HEK293 (cell line): ENCODE measurements around the gene MTHFSD.

Experiments
- CTCF ChIA-PET: fragments of 350-600 bp; formaldehyde crosslinking; extraction: SDS; loops from one replicate; lab custom pipeline; 2021; ENCODE audit warnings: antibody characterized with exemption; lab: Yijun Ruan, JAX
- POLR2A ChIA-PET: fragments of 300-600 bp; formaldehyde crosslinking; extraction: SDS; loops from one replicate; lab custom pipeline; 2020; ENCODE audit warnings: antibody characterized with exemption, inconsistent platforms; lab: Yijun Ruan, JAX
- H3K27ac ChIP-seq: fragments of 200-500 bp; sonication (Bioruptor generic); 2 replicates; pipeline ENCODE4 v1.5.1; 2014; ENCODE audit warnings: low read depth, low read length, control low read depth, inconsistent platforms; ENCODE audit errors: extremely low read depth
- H3K36me3 ChIP-seq, 2 experiments: fragments of 200-500 bp in 1 of 2; sonication (Bioruptor generic) in 1 of 2; 1 replicate in 1 of 2; 2 replicates in 1 of 2; pipeline ENCODE4 v1.5.1; 2014 to 2017; ENCODE audit warnings: inconsistent platforms in 2 of 2, low read length in 2 of 2; ENCODE audit not compliant: control insufficient read depth in 2 of 2, insufficient read depth in 1 of 2
- H3K4me1 ChIP-seq: fragments of 200-500 bp; sonication (Bioruptor generic); 2 replicates; pipeline ENCODE4 v1.5.1; 2014; ENCODE audit warnings: mild to moderate bottlenecking, low read length, inconsistent platforms; ENCODE audit not compliant: control insufficient read depth, insufficient read depth
- H3K4me3 ChIP-seq: 2 replicates; pipeline ENCODE4 v1.5.1; 2011; ENCODE audit warnings: low read depth, mild to moderate bottlenecking, control low read depth, low read length, moderate library complexity
- H3K9me3 ChIP-seq: fragments of 200-500 bp; sonication (Bioruptor generic); 2 replicates; pipeline ENCODE4 v1.5.1; 2014; ENCODE audit warnings: low read depth, low read length, inconsistent platforms; ENCODE audit not compliant: control insufficient read depth, insufficient read depth
- GLIS1 ChIP-seq: fragments of 450-650 bp; formaldehyde crosslinking; IDR thresholded peaks from 2 replicates; pipeline ENCODE4 v1.5.1; 2016; ENCODE audit warnings: missing biosample characterization, missing genetic modification characterization
- HOXC10 ChIP-seq: sonication (generic); formaldehyde crosslinking; IDR thresholded peaks from 2 replicates; pipeline ENCODE4 v1.8.1; 2023; ENCODE audit warnings: mild to moderate bottlenecking, missing genetic modification reagents
- PATZ1 ChIP-seq: fragments of 450-650 bp; formaldehyde crosslinking; IDR thresholded peaks from 2 replicates; pipeline ENCODE4 v1.5.1; 2016; ENCODE audit warnings: missing biosample characterization, missing genetic modification characterization
- SP7 ChIP-seq: fragments of 450-650 bp; formaldehyde crosslinking; IDR thresholded peaks from 2 replicates; pipeline ENCODE4 v1.5.1; 2016; ENCODE audit warnings: missing biosample characterization, missing genetic modification characterization
- YY1 ChIP-seq: fragments of 450-650 bp; formaldehyde crosslinking; IDR thresholded peaks from 2 replicates; pipeline ENCODE4 v1.5.1; 2018; ENCODE audit warnings: missing biosample characterization, missing genetic modification characterization
- YY2 ChIP-seq: fragments of 450-650 bp; formaldehyde crosslinking; IDR thresholded peaks from 2 replicates; pipeline ENCODE4 v1.5.1; 2016; ENCODE audit warnings: missing biosample characterization, missing genetic modification characterization
- ZBTB1 ChIP-seq: fragments of 450-650 bp; formaldehyde crosslinking; IDR thresholded peaks from 2 replicates; pipeline ENCODE4 v1.5.1; 2016; ENCODE audit warnings: missing biosample characterization, missing genetic modification characterization
- ZBTB20 ChIP-seq: fragments of 450-650 bp; formaldehyde crosslinking; IDR thresholded peaks from 2 replicates; pipeline ENCODE4 v1.5.1; 2016; ENCODE audit warnings: missing biosample characterization, missing genetic modification characterization
- ZBTB21 ChIP-seq: fragments of 450-650 bp; formaldehyde crosslinking; IDR thresholded peaks from 2 replicates; pipeline ENCODE4 v1.5.1; 2017; ENCODE audit warnings: missing biosample characterization, missing genetic modification characterization
- ZIC2 ChIP-seq: fragments of 450-650 bp; formaldehyde crosslinking; IDR thresholded peaks from 2 replicates; pipeline ENCODE4 v1.5.1; 2016; ENCODE audit warnings: missing biosample characterization, missing genetic modification characterization
- ZNF169 ChIP-seq: fragments of 450-650 bp; formaldehyde crosslinking; IDR thresholded peaks from 2 replicates; pipeline ENCODE4 v1.5.1; 2016; ENCODE audit warnings: missing biosample characterization, missing genetic modification characterization
- ZNF324 ChIP-seq: fragments of 450-650 bp; formaldehyde crosslinking; IDR thresholded peaks from 2 replicates; pipeline ENCODE4 v1.5.1; 2016; ENCODE audit warnings: missing biosample characterization, missing genetic modification characterization
- ZNF354C ChIP-seq: fragments of 450-650 bp; formaldehyde crosslinking; IDR thresholded peaks from 2 replicates; pipeline ENCODE4 v1.5.1; 2016; ENCODE audit warnings: missing biosample characterization, missing genetic modification characterization, low read depth, borderline replicate concordance
- ZNF391 ChIP-seq: fragments of 450-650 bp; formaldehyde crosslinking; IDR thresholded peaks from 2 replicates; pipeline ENCODE4 v1.5.1; 2016; ENCODE audit warnings: low read depth, missing biosample characterization, missing genetic modification characterization, borderline replicate concordance
- ZNF394 ChIP-seq: fragments of 450-650 bp; formaldehyde crosslinking; IDR thresholded peaks from 2 replicates; pipeline ENCODE4 v1.5.1; 2016; ENCODE audit warnings: missing biosample characterization, missing genetic modification characterization, mild to moderate bottlenecking, moderate library complexity, borderline replicate concordance
- ZNF48 ChIP-seq: fragments of 450-650 bp; formaldehyde crosslinking; IDR thresholded peaks from 2 replicates; pipeline ENCODE4 v1.5.1; 2016; ENCODE audit warnings: missing biosample characterization, missing genetic modification characterization
- ZNF555 ChIP-seq: fragments of 450-650 bp; formaldehyde crosslinking; conservative IDR thresholded peaks from 2 replicates; pipeline ENCODE4 v1.5.1; 2017; ENCODE audit warnings: missing biosample characterization, mild to moderate bottlenecking, missing genetic modification characterization, inconsistent platforms
- ZNF560 ChIP-seq: fragments of 450-650 bp; formaldehyde crosslinking; IDR thresholded peaks from 2 replicates; pipeline ENCODE4 v1.5.1; 2017; ENCODE audit warnings: missing biosample characterization, missing genetic modification characterization, borderline replicate concordance
- ZNF610 ChIP-seq: fragments of 450-650 bp; formaldehyde crosslinking; IDR thresholded peaks from 2 replicates; pipeline ENCODE4 v1.5.1; 2016; ENCODE audit warnings: missing biosample characterization, missing genetic modification characterization, borderline replicate concordance
- ZNF621 ChIP-seq: fragments of 450-650 bp; formaldehyde crosslinking; IDR thresholded peaks from 2 replicates; pipeline ENCODE4 v1.5.1; 2017; ENCODE audit warnings: missing biosample characterization, missing genetic modification characterization
- ZNF654 ChIP-seq: fragments of 450-650 bp; formaldehyde crosslinking; IDR thresholded peaks from 2 replicates; pipeline ENCODE4 v1.5.1; 2016; ENCODE audit warnings: low read depth, missing biosample characterization, missing genetic modification characterization
- ZNF677 ChIP-seq: fragments of 450-650 bp; IDR thresholded peaks from 2 replicates; pipeline ENCODE4 v1.5.0; 2018; ENCODE audit warnings: missing biosample characterization, mild to moderate bottlenecking, missing genetic modification characterization, moderate library complexity
- ZNF76 ChIP-seq: fragments of 450-650 bp; formaldehyde crosslinking; IDR thresholded peaks from 2 replicates; pipeline ENCODE4; 2016; ENCODE audit warnings: low read depth, missing biosample characterization, missing genetic modification characterization, borderline replicate concordance
- ZSCAN16 ChIP-seq: fragments of 450-650 bp; formaldehyde crosslinking; IDR thresholded peaks from 2 replicates; pipeline ENCODE4 v1.5.1; 2016; ENCODE audit warnings: missing biosample characterization, missing genetic modification characterization
- ZSCAN5A ChIP-seq: fragments of 450-650 bp; formaldehyde crosslinking; IDR thresholded peaks from 2 replicates; pipeline ENCODE4 v1.5.1; 2016; ENCODE audit warnings: missing biosample characterization, missing genetic modification characterization
- ZXDB ChIP-seq: fragments of 450-650 bp; formaldehyde crosslinking; IDR thresholded peaks from 2 replicates; pipeline ENCODE4 v1.5.1; 2016; ENCODE audit warnings: missing biosample characterization, missing genetic modification characterization

MTHFSD gene

GRCh38 chr16:86573215-86573614 lies 18.2 kb upstream of the MTHFSD start:
- Histone ChIP-seq H3K9me3 (no peaks in the 10 kb centered on the region), H3K27ac (no peak overlapping the region), H3K4me3 (no peak overlapping the region), H3K36me3 (no peaks in the 10 kb centered on the region), H3K4me1 (peaks cover 3% of the 10 kb centered on the region; the same call in 1 of the 2 replicates)
- CTCF ChIA-PET: no interaction called here
- POLR2A ChIA-PET: no interaction called here
- TF ChIP-seq ZSCAN16 (tag by site-specific recombination): no peak
- no peak for TF ChIP-seq SP7
- TF ChIP-seq ZNF76 (tag by site-specific recombination): no peak
- no peak for TF ChIP-seq ZNF560 (tag by site-specific recombination)
- TF ChIP-seq ZNF354C (tag by site-specific recombination): no peak
- no peak for TF ChIP-seq ZBTB20
- TF ChIP-seq ZNF677 (tag by site-specific recombination): no peak

- Histone ChIP-seq H3K4me1 (peaks cover 3% of the 10 kb centered on the region; the same call in 1 of the 2 replicates), H3K27ac (no peak overlapping the region), H3K4me3 (no peak overlapping the region), H3K36me3 (no peaks in the 10 kb centered on the region), H3K9me3 (no peaks in the 10 kb centered on the region)
- ChIA-PET POLR2A (no interaction called here), CTCF (interaction anchor here (0.6 kb wide), 2 partner anchors 39 to 432 kb away, joined by 3 read pairs; no protein-coding TSS in a partner anchor)
- no peak for TF ChIP-seq ZNF391 (tag by site-specific recombination)
- no peak for TF ChIP-seq ZSCAN5A (tag by site-specific recombination)
- no peak for TF ChIP-seq ZNF621 (tag by site-specific recombination)
- no peak for TF ChIP-seq ZBTB1
- no peak for TF ChIP-seq ZNF555
- TF ChIP-seq YY1 (tag by site-specific recombination): no peak
- no peak for TF ChIP-seq ZNF654 (tag by site-specific recombination)
- no peak for TF ChIP-seq ZNF324
- TF ChIP-seq GLIS1 (tag by site-specific recombination): no peak
- TF ChIP-seq ZNF48 (tag by site-specific recombination): no peak
- no peak for TF ChIP-seq YY2 (tag by site-specific recombination)
- TF ChIP-seq HOXC10 (CRISPR knock-in tag): no peak
- TF ChIP-seq ZNF76 (tag by site-specific recombination): no peak
- no peak for TF ChIP-seq ZNF169 (tag by site-specific recombination)
- TF ChIP-seq PATZ1: no peak
- TF ChIP-seq ZNF610 (tag by site-specific recombination): no peak
- no peak for TF ChIP-seq ZBTB21 (tag by site-specific recombination)
- no peak for TF ChIP-seq ZIC2 (tag by site-specific recombination)
- no peak for TF ChIP-seq ZNF394
- TF ChIP-seq ZXDB (tag by site-specific recombination): no peak
Observed at GRCh38 chr16:86572606-86573005, 17.6 kb upstream of the MTHFSD start.
